Measurements from ENCODE around the gene CUBN. TPM values are rescaled to one million over a fixed set of nuclear protein-coding genes. Genes with fewer than 3 reads are reported as not detected.

CUBN gene
- total and polyA plus RNA-seq, 2 of the 13 experiments (the other 11 are each of a cell fraction or from before 2014, with no cell fraction given) = 0.27 to 0.32 TPM

DNA sequence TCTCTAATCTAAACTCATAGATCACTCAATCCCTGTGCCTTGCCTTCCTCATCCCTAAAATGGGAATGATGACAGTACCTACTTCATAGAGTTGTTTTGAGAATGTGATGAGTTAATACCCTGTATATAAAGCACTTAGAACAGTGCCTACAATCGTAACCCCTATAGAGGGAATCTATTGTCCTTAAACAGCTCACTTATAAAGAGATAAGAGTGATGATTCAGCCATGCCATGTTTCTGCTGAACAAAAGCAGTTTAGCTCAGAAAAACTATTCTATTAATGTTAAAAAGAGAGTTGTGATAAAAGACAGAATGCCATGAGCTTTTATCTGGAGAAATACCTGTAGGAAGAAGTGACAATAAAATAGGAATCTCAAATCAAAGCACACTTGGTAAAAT lies 63.6 kb downstream of the CUBN start:
- Histone ChIP-seq H3K27me3 (ENCODE audit: control insufficient read depth in 1 of 2, insufficient read depth in 2 of 2, low read length in 2 of 2) (no peaks in the 10 kb centered on the region), H3K4me2 (ENCODE audit: low read depth, low read length) (no peak overlapping the region), H3K36me3 (replicated peaks in 1 of 2; ENCODE audit: control insufficient read depth in 1 of 2, insufficient read depth in 2 of 2, low read length in 2 of 2) (no peaks in the 10 kb centered on the region), H3K4me1 (ENCODE audit: insufficient read depth, low read length) (no peaks in the 10 kb centered on the region), H4K20me1 (ENCODE audit: insufficient read depth, low read length) (no peaks in the 10 kb centered on the region), H2AFZ (ENCODE audit: low read length) (no peak overlapping the region), H3K79me2 (ENCODE audit: insufficient read depth, low read length) (no peaks in the 10 kb centered on the region), H3K9me3 (ENCODE audit: low read length) (no peaks in the 10 kb centered on the region), H3K4me3 (replicated peaks in 1 of 3; ENCODE audit: insufficient read depth in 1 of 3, low read depth in 2 of 3, low read length in 3 of 3) (no peak overlapping the region), H3K9ac (ENCODE audit: insufficient read depth, low read depth, low read length) (no peak overlapping the region), H3K27ac (ENCODE audit: extremely low read length, insufficient read depth, low read length) (no peak overlapping the region)
- FAIRE-seq = no peak
- intact Hi-C loops (cut with micrococcal nuclease; ENCODE audit: unreplicated experiment) (no loop called here), in situ Hi-C loops (cut with HindIII; ENCODE audit: extremely low pct_ligation_motif_present, low pct_unique_long_range_greater_than_20kb) (no loop called here)
- DNase-seq (ENCODE audit: low spot score) = no peak
- 30% methylated on average over 1 of the region's 1 CpG for WGBS (ENCODE audit: low lambda C conversion rate)
- CTCF ChIA-PET (ENCODE audit: low intra/inter-chr PET ratio, low total read pairs) = no interaction called here
- no peak for ATAC-seq
- TF ChIP-seq ZNF343 (CRISPR knock-in tag; IDR thresholded peaks at IDR 0.05) (no peak), TARDBP (CRISPR knock-in tag; IDR thresholded peaks at IDR 0.05) (no peak), KDM3A (CRISPR knock-in tag; IDR thresholded peaks at IDR 0.05; ENCODE audit: low read depth) (no peak), ETV5 (CRISPR knock-in tag; IDR thresholded peaks at IDR 0.05; ENCODE audit: borderline replicate concordance) (no peak), ZFP91 (CRISPR knock-in tag; IDR thresholded peaks at IDR 0.05; ENCODE audit: borderline replicate concordance) (no peak), ZNF605 (CRISPR knock-in tag; IDR thresholded peaks at IDR 0.05) (no peak), ZNF790 (CRISPR knock-in tag; IDR thresholded peaks at IDR 0.05; ENCODE audit: borderline replicate concordance) (no peak), ZBTB43 (CRISPR knock-in tag; conservative IDR thresholded peaks at IDR 0.05) (no peak), AHDC1 (CRISPR knock-in tag; IDR thresholded peaks at IDR 0.05; ENCODE audit: borderline replicate concordance) (no peak), KDM1A (CRISPR knock-in tag; IDR thresholded peaks at IDR 0.05) (no peak), GABPA (IDR thresholded peaks at IDR 0.05; ENCODE audit: low read depth, low read length) (no peak), GABPA (CRISPR knock-in tag; IDR thresholded peaks at IDR 0.05; ENCODE audit: low read depth) (no peak), ZNF572 (CRISPR knock-in tag; IDR thresholded peaks at IDR 0.05) (no peak), JUND (CRISPR knock-in tag; IDR thresholded peaks at IDR 0.05) (no peak)
- TF ChIP-seq, protein P1, sequence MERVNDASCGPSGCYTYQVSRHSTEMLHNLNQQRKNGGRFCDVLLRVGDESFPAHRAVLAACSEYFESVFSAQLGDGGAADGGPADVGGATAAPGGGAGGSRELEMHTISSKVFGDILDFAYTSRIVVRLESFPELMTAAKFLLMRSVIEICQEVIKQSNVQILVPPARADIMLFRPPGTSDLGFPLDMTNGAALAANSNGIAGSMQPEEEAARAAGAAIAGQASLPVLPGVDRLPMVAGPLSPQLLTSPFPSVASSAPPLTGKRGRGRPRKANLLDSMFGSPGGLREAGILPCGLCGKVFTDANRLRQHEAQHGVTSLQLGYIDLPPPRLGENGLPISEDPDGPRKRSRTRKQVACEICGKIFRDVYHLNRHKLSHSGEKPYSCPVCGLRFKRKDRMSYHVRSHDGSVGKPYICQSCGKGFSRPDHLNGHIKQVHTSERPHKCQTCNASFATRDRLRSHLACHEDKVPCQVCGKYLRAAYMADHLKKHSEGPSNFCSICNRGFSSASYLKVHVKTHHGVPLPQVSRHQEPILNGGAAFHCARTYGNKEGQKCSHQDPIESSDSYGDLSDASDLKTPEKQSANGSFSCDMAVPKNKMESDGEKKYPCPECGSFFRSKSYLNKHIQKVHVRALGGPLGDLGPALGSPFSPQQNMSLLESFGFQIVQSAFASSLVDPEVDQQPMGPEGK (CRISPR knock-in tag; IDR thresholded peaks at IDR 0.05) = no peak
- POLR2A ChIA-PET = no interaction called here
- no TSS peak for BruUV-seq (replicated peaks)
